ENCODE data around the gene DVL1.

DNA sequence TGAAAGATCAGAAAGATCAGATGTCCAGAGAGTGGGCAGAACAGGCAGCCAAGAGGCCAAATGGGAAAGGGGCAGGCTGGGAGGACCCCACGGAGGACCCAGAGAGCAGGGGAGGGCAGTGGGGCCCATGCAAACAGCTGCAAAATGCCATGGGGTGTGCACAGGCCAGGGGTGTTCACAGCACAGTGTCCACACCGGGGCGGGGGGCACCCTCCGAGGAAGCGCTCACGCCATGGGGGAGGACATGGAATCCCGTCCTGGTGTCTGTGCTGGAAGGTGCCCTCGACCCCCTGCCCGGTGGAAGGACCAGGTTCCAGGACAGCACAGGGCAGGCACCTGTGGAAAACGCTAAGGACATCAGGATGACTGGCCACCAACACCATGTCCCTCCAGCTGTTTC lies 26.3 kb downstream of the DVL1 start:
- no peak for TF ChIP-seq POLR2A (conservative IDR thresholded peaks at IDR 0.05)
- TF ChIP-seq TAF9B (IDR thresholded peaks at IDR 0.05; ENCODE audit: partially characterized antibody), result no peak
